ENCODE results near the gene SYT9.
A peak's percentile ranks its signal among the peaks of the same experiment; 100 is the strongest.
"Not testable (repeated sequence)": the region's sequence is repeated elsewhere in the genome, so short reads cannot be mapped to it uniquely, and the experiment has no call there.

The SYT9 gene

DNA sequence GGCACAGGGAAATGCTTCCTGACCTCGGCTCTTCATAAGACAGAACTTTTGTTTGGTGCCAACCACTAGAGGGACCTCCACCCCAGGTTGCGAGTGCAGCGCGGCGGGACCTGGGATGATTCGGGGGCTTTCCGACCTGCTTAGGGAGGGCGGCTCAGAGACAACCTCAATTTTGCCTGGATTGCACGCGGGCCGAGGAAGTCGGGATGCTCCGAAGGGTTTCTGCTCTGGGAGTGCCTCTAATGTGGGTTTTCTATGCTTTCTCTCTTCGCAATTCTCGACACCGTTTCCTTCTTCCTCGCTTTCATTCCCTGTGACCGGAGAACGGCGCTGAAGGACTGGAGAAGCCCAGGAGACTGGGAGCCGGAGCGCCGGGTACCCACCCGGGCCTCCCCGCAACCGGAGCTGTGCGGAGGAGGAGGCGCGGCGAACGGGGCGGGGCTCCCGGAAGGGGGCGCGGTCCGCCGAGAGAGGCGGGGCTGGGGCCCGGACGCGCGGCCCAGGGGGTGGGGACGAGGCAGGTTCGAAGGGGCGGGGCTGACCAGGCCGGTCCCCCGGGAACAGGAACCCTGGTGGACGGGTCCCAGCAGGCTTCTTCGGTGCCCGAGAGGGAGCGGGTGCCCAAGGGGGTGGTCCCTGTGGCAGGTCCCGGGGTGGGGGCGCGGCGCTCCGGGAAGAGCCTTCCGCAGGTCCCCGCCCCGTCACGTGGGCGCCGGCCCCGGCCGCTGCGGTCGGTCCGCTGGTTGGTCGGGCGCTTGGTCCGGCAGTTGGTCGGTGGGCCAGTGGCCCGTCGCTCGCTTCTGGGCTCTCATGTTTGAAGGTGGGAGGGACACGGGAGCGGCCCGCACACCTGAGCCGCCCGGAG lies 261.8 kb downstream of the SYT9 start, which contains the start of gene PPFIBP2:
Gene PPFIBP2 (plus strand): TSS at position 766 of the 865 bp plus-strand sequence. CDS start 35,477 bp downstream, outside the sequence.
- DNase-seq: peak; percentile 78

DNA sequence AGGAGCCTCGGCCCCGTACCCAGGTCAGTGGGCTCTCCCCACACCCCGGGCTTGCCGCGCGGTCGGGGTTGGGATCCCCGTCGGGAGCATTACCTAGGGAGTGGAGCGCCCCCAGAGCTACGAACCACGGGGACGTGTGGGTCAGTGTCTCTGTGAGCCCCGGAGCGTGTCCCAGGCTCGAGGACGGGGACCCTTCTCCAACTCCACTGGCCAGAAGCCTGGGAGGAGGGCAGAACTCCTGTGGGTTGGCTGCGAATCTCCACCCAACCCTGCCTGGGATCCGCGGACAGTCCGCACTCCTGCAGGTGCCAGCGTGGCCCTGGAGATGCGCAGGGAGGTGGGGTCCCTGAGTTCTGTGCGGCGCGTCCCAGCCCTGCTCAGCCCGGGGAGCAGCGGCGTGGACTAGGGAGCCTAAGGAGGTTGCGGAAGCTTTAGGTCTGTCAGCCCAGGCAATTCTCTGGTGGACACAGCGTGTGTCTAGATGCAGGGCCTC lies 262.4 kb downstream of the SYT9 start:
- no peak for DNase-seq

DNA sequence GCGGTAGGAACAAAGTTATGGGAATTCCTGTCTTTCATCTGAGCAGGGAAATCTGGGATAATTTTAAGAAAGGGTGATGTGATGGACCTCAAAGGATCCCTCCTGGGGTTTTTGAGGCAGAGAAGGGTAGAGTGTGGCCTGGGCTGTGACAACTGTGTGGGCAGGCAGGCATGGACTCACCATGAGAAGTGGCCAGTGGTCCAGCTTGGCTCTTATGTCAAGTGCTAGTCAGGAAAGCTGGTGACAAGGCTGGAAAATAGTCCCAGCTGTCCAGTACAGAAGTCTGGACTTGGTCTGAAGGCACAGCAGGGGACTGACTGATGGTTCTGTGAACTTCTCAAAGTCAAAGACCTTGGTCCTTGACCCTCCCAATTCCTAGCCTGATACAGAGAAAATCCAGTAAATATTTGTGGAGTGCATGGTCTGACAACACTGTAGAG lies 263.8 kb downstream of the SYT9 start:
- no peak for DNase-seq

DNA sequence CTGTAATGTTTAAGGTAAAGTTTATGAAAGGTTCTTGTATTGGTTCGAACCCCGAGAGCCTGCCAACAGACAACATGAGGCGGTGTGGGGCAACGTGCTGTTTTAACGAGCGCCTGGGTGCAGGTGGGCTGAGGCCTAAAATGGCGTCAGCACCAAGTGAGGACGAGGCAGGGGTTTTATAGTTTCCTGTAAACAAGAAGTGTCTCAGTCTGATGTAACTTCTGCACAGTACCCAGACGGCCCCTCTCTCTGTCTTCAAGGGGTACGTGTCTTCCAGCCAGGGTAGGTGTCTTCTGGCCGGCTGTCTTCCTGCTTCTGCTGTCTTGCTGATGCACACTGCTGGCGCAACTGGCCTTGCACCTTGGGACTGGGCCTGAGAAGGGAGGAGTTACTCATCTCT lies 264.8 kb downstream of the SYT9 start:
- DNase-seq: no peak

DNA sequence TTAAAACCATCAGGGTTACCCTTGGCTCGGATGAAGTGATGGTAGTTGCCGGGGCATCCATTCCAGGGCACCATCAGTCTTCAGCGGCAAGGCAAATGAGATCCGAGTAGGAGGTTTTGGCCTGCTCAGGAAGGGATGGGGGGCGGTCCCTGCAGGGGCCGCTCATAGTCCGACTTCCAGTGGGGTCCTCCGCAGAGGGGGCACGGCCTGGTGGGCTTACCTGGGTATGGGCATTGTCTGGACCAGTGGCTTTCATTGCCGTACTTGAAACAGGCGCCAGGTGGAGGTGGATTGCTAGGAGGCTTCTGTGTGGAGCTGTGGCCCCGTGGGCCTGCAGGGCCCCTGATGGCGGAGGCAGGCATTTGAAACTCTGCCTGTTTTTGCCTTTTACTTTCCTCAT lies 266.0 kb downstream of the SYT9 start:
- DNase-seq: not testable (repeated sequence)

All from activated CD4-positive, alpha-beta T cell treated with anti-CD3 and anti-CD28 coated beads, Interleukin-2, amount 50 U/mL, for 1 hour (primary cell).